ENCODE measurements around the gene FSD1. TPM values are rescaled to one million over a fixed set of nuclear protein-coding genes. Genes with fewer than 3 reads are reported as not detected.
A peak's percentile ranks its signal among the peaks of the same experiment; 100 is the strongest.

The FSD1 gene
- total RNA-seq, 2 donors from 2014 or later: 1.5 to 2.9 TPM

- H3K27me3 Mint-ChIP-seq: no peaks in the 10 kb centered on the region
- no peaks in the 10 kb centered on the region for H3K9me3 ChIP-seq (ENCODE audit: control insufficient read depth, low read length, poor library complexity, severe bottlenecking)
- no peak for ATAC-seq
- no peak overlapping the region for H3K27ac Mint-ChIP-seq
- no peak overlapping the region for H3K4me3 Mint-ChIP-seq
- no peaks in the 10 kb centered on the region for H3K36me3 Mint-ChIP-seq (ENCODE audit: low read depth)
- no peak for DNase-seq
- H3K4me1 Mint-ChIP-seq: no peaks in the 10 kb centered on the region
Measured at GRCh38 chr19:4295972-4296771, 8.2 kb upstream of the FSD1 start.

- Mint-ChIP-seq H3K27ac (no peak overlapping the region), H3K4me3 (no peak overlapping the region)
- no peak for ATAC-seq
Measured at GRCh38 chr19:4297901-4298809, 6.2 kb upstream of the FSD1 start.

GRCh38 chr19:4298810-4299550 lies 5.4 kb upstream of the FSD1 start:
- Mint-ChIP-seq H3K27me3 (no peaks in the 10 kb centered on the region), H3K27ac (no peak overlapping the region), H3K4me1 (peaks cover 15% of the 10 kb centered on the region), H3K36me3 (ENCODE audit: low read depth) (no peaks in the 10 kb centered on the region), H3K4me3 (no peak overlapping the region)
- no peaks in the 10 kb centered on the region for H3K9me3 ChIP-seq (ENCODE audit: control insufficient read depth, low read length, poor library complexity, severe bottlenecking)
- ATAC-seq: no peak
- DNase-seq: no peak

More at GRCh38 chr19:4297901-4298809, 6.2 kb upstream of the FSD1 start:
- no peaks in the 10 kb centered on the region for H3K9me3 ChIP-seq (ENCODE audit: control insufficient read depth, low read length, poor library complexity, severe bottlenecking)
- Mint-ChIP-seq H3K4me1 (peaks cover 11% of the 10 kb centered on the region), H3K36me3 (ENCODE audit: low read depth) (no peaks in the 10 kb centered on the region), H3K27me3 (no peaks in the 10 kb centered on the region)
- no peak for DNase-seq

GRCh38 chr19:4300589-4300988 lies 3.8 kb upstream of the FSD1 start:
- no peaks in the 10 kb centered on the region for H3K27me3 Mint-ChIP-seq
- H3K36me3 Mint-ChIP-seq (ENCODE audit: low read depth): no peaks in the 10 kb centered on the region
- no peak overlapping the region for H3K4me3 Mint-ChIP-seq
- ATAC-seq: no peak
- no peak overlapping the region for H3K27ac Mint-ChIP-seq
- DNase-seq: no peak
- H3K4me1 Mint-ChIP-seq: peaks cover 18% of the 10 kb centered on the region
- H3K9me3 ChIP-seq (ENCODE audit: control insufficient read depth, low read length, poor library complexity, severe bottlenecking): no peaks in the 10 kb centered on the region

- Mint-ChIP-seq H3K27ac (peak overlapping the region; percentile 80), H3K36me3 (ENCODE audit: low read depth) (no peaks in the 10 kb centered on the region), H3K4me1 (peaks cover 18% of the 10 kb centered on the region), H3K4me3 (peak overlapping the region; percentile 73), H3K27me3 (no peaks in the 10 kb centered on the region)
- no peaks in the 10 kb centered on the region for H3K9me3 ChIP-seq (ENCODE audit: control insufficient read depth, low read length, poor library complexity, severe bottlenecking)
- peak; percentile 29 for ATAC-seq
- no peak for DNase-seq
Measured at GRCh38 chr19:4301590-4302242, 2.7 kb upstream of the FSD1 start.

- H3K4me1 Mint-ChIP-seq: peaks cover 18% of the 10 kb centered on the region
- peak within 1 kb of the TSS; percentile 80 for H3K27ac Mint-ChIP-seq
- H3K36me3 Mint-ChIP-seq (ENCODE audit: low read depth): no peaks in the 10 kb centered on the region
- no peaks in the 10 kb centered on the region for H3K27me3 Mint-ChIP-seq
- peak within 1 kb of the TSS; percentile 73 for H3K4me3 Mint-ChIP-seq
- ATAC-seq (no peak), DNase-seq (no peak)
- H3K9me3 ChIP-seq (ENCODE audit: control insufficient read depth, low read length, poor library complexity, severe bottlenecking): no peaks in the 10 kb centered on the region
Measured at GRCh38 chr19:4302243-4302640, 2.2 kb upstream of the FSD1 start, which contains the start of gene TMIGD2. Gene TMIGD2, minus strand, starts transcription at chr19:4302389. Its CDS starts 4 bp downstream, at chr19:4302385.

- peak overlapping the region; percentile 63 for H3K4me3 Mint-ChIP-seq
- H3K36me3 Mint-ChIP-seq (ENCODE audit: low read depth): no peaks in the 10 kb centered on the region
- peaks cover 18% of the 10 kb centered on the region for H3K4me1 Mint-ChIP-seq
- H3K9me3 ChIP-seq (ENCODE audit: control insufficient read depth, low read length, poor library complexity, severe bottlenecking): no peaks in the 10 kb centered on the region
- H3K27me3 Mint-ChIP-seq: no peaks in the 10 kb centered on the region
- no peak overlapping the region for H3K27ac Mint-ChIP-seq
- no peak for DNase-seq
- ATAC-seq: no peak
Measured at GRCh38 chr19:4303819-4304537, 420 bp upstream of the FSD1 start.

GRCh38 chr19:4305257-4305612 lies 837 bp downstream of the FSD1 start:
- no peak for ATAC-seq

GRCh38 chr19:4305659-4306058 lies 1.3 kb downstream of the FSD1 start:
- Mint-ChIP-seq H3K4me1 (peaks cover 18% of the 10 kb centered on the region), H3K36me3 (ENCODE audit: low read depth) (no peaks in the 10 kb centered on the region), H3K27me3 (no peaks in the 10 kb centered on the region), H3K4me3 (peak overlapping the region; percentile 69), H3K27ac (no peak overlapping the region)
- DNase-seq: no peak
- H3K9me3 ChIP-seq (ENCODE audit: control insufficient read depth, low read length, poor library complexity, severe bottlenecking): no peaks in the 10 kb centered on the region
- no peak for ATAC-seq

More at GRCh38 chr19:4305257-4305612, 837 bp downstream of the FSD1 start:
- peak overlapping the region; percentile 69 for H3K4me3 Mint-ChIP-seq
- DNase-seq: no peak
- H3K36me3 Mint-ChIP-seq (ENCODE audit: low read depth): no peaks in the 10 kb centered on the region
- H3K27me3 Mint-ChIP-seq: no peaks in the 10 kb centered on the region
- H3K27ac Mint-ChIP-seq: no peak overlapping the region
- peaks cover 18% of the 10 kb centered on the region for H3K4me1 Mint-ChIP-seq
- no peaks in the 10 kb centered on the region for H3K9me3 ChIP-seq (ENCODE audit: control insufficient read depth, low read length, poor library complexity, severe bottlenecking)

- Mint-ChIP-seq H3K27me3 (no peaks in the 10 kb centered on the region), H3K4me3 (no peak overlapping the region), H3K4me1 (no peaks in the 10 kb centered on the region), H3K36me3 (ENCODE audit: low read depth) (no peaks in the 10 kb centered on the region), H3K27ac (no peak overlapping the region)
- ATAC-seq (peak; percentile 35), DNase-seq (no peak)
- H3K9me3 ChIP-seq (ENCODE audit: control insufficient read depth, low read length, poor library complexity, severe bottlenecking): no peaks in the 10 kb centered on the region
Measured at GRCh38 chr19:4310247-4311121, 6.1 kb downstream of the FSD1 start.

- peak overlapping the region; percentile 27 for H3K27ac Mint-ChIP-seq
- no peaks in the 10 kb centered on the region for H3K9me3 ChIP-seq (ENCODE audit: control insufficient read depth, low read length, poor library complexity, severe bottlenecking)
- H3K4me1 Mint-ChIP-seq: peaks cover 4% of the 10 kb centered on the region
- ATAC-seq (no peak), DNase-seq (no peak)
- H3K36me3 Mint-ChIP-seq (ENCODE audit: low read depth): peaks cover 2% of the 10 kb centered on the region
- H3K27me3 Mint-ChIP-seq: no peaks in the 10 kb centered on the region
- H3K4me3 Mint-ChIP-seq: no peak overlapping the region
Measured at GRCh38 chr19:4313847-4314490, 9.6 kb downstream of the FSD1 start.
